ENCODE results near the gene PFKFB2. TPM values are rescaled to one million over a fixed set of nuclear protein-coding genes. Genes with fewer than 3 reads are reported as not detected.
"Not testable (repeated sequence)": the region's sequence is repeated elsewhere in the genome, so short reads cannot be mapped to it uniquely, and the experiment has no call there.

PFKFB2 gene
- polyA plus RNA-seq, 1 donor from 2014 or later: 9.8 TPM

- TF ChIP-seq CTCF (IDR thresholded peaks at IDR 0.05; ENCODE audit: poor library complexity, severe bottlenecking) (no peak), MXI1 (conservative IDR thresholded peaks at IDR 0.05; ENCODE audit: poor library complexity, severe bottlenecking) (no peak), SMC3 (conservative IDR thresholded peaks at IDR 0.05; ENCODE audit: poor library complexity) (no peak), EP300 (conservative IDR thresholded peaks at IDR 0.05; ENCODE audit: poor library complexity, severe bottlenecking) (no peak)
Measured at GRCh38 chr1:207040181-207040533, 12.9 kb upstream of the PFKFB2 start (continued).

- H3F3A ChIP-seq (ENCODE audit: insufficient read depth, low read length, poor library complexity, severe bottlenecking); H3K27me3 ChIP-seq (ENCODE audit: insufficient read depth, low read depth, low read length): not testable (repeated sequence)
Measured at GRCh38 chr1:207041397-207041796, 11.7 kb upstream of the PFKFB2 start.

GRCh38 chr1:207045453-207045852, 7.6 kb upstream of the PFKFB2 start:
- H3F3A ChIP-seq (ENCODE audit: insufficient read depth, low read length, poor library complexity, severe bottlenecking): peaks cover 3% of the 10 kb centered on the region
- no peaks in the 10 kb centered on the region for H3K9me2 ChIP-seq (ENCODE audit: insufficient read depth, low read length)
- no peak overlapping the region for H3K9ac ChIP-seq (ENCODE audit: low read length)
- no peak overlapping the region for H3K4me2 ChIP-seq (ENCODE audit: low read length)
- H2AFZ ChIP-seq (ENCODE audit: low read depth, low read length): no peak overlapping the region
- H3K4me3 ChIP-seq (ENCODE audit: low read length): peak overlapping the region; percentile 37
- peaks cover 6% of the 10 kb centered on the region for H3K36me3 ChIP-seq (ENCODE audit: insufficient read depth, low read length)
- H3K79me2 ChIP-seq (replicated peaks; ENCODE audit: insufficient read depth, low read length): peaks cover 44% of the 10 kb centered on the region
- H3K9me3 ChIP-seq (ENCODE audit: low read length): no peaks in the 10 kb centered on the region
- no peak overlapping the region for H3K27ac ChIP-seq (ENCODE audit: low read length)
- no peaks in the 10 kb centered on the region for H3K27me3 ChIP-seq (ENCODE audit: insufficient read depth, low read depth, low read length)
- H4K20me1 ChIP-seq (ENCODE audit: insufficient read depth): no peaks in the 10 kb centered on the region
- TF ChIP-seq EP300 (conservative IDR thresholded peaks at IDR 0.05; ENCODE audit: poor library complexity, severe bottlenecking): no peak
- no peak for TF ChIP-seq TAF1 (IDR thresholded peaks at IDR 0.05; ENCODE audit: low read depth)
- no peak for TF ChIP-seq MXI1 (conservative IDR thresholded peaks at IDR 0.05; ENCODE audit: poor library complexity, severe bottlenecking)
- TF ChIP-seq SMC3 (conservative IDR thresholded peaks at IDR 0.05; ENCODE audit: poor library complexity): no peak

More at GRCh38 chr1:207041397-207041796, 11.7 kb upstream of the PFKFB2 start:
- H2AFZ ChIP-seq (ENCODE audit: low read depth, low read length); H4K20me1 ChIP-seq (ENCODE audit: insufficient read depth); H3K9me2 ChIP-seq (ENCODE audit: insufficient read depth, low read length); H3K4me2 ChIP-seq (ENCODE audit: low read length); H3K4me3 ChIP-seq (ENCODE audit: low read length); H3K9ac ChIP-seq (ENCODE audit: low read length); H3K27ac ChIP-seq (ENCODE audit: low read length); H3K9me3 ChIP-seq (ENCODE audit: low read length); H3K36me3 ChIP-seq (ENCODE audit: insufficient read depth, low read length): not testable (repeated sequence)
- H3K79me2 ChIP-seq (replicated peaks; ENCODE audit: insufficient read depth, low read length): peaks cover 11% of the 10 kb centered on the region

GRCh38 chr1:207047505-207047904, 5.6 kb upstream of the PFKFB2 start:
- Histone ChIP-seq H3K9me3 (ENCODE audit: low read length) (no peaks in the 10 kb centered on the region), H3K4me3 (ENCODE audit: low read length) (peak overlapping the region; percentile 37), H3K4me2 (ENCODE audit: low read length) (peak overlapping the region; percentile 32), H3K27me3 (ENCODE audit: insufficient read depth, low read depth, low read length) (no peaks in the 10 kb centered on the region), H3K27ac (ENCODE audit: low read length) (no peak overlapping the region), H2AFZ (ENCODE audit: low read depth, low read length) (no peak overlapping the region), H4K20me1 (ENCODE audit: insufficient read depth) (no peaks in the 10 kb centered on the region), H3K9ac (ENCODE audit: low read length) (no peak overlapping the region), H3K9me2 (ENCODE audit: insufficient read depth, low read length) (no peaks in the 10 kb centered on the region), H3F3A (ENCODE audit: insufficient read depth, low read length, poor library complexity, severe bottlenecking) (peaks cover 3% of the 10 kb centered on the region), H3K79me2 (replicated peaks; ENCODE audit: insufficient read depth, low read length) (peaks cover 44% of the 10 kb centered on the region), H3K36me3 (ENCODE audit: insufficient read depth, low read length) (peaks cover 6% of the 10 kb centered on the region)
- no peak for TF ChIP-seq POLR2AphosphoS5 (IDR thresholded peaks at IDR 0.05)
- TF ChIP-seq SMC3 (conservative IDR thresholded peaks at IDR 0.05; ENCODE audit: poor library complexity): no peak
- TF ChIP-seq CTCF (IDR thresholded peaks at IDR 0.05; ENCODE audit: poor library complexity, severe bottlenecking): no peak
- no peak for TF ChIP-seq EP300 (conservative IDR thresholded peaks at IDR 0.05; ENCODE audit: poor library complexity, severe bottlenecking)
- no peak for TF ChIP-seq RAD21 (conservative IDR thresholded peaks at IDR 0.05)
- TF ChIP-seq EZH2 (IDR thresholded peaks at IDR 0.05; ENCODE audit: borderline replicate concordance, insufficient read depth, low read length, poor library complexity, severe bottlenecking): no peak
- TF ChIP-seq TAF1 (IDR thresholded peaks at IDR 0.05; ENCODE audit: low read depth): no peak
